ENCODE measurements around the gene CDK8. TPM values are rescaled to one million over a fixed set of nuclear protein-coding genes. Genes with fewer than 3 reads are reported as not detected.

Gene CDK8
- total RNA-seq, 1 experiment from 2014 or later = 35.1 TPM

DNA sequence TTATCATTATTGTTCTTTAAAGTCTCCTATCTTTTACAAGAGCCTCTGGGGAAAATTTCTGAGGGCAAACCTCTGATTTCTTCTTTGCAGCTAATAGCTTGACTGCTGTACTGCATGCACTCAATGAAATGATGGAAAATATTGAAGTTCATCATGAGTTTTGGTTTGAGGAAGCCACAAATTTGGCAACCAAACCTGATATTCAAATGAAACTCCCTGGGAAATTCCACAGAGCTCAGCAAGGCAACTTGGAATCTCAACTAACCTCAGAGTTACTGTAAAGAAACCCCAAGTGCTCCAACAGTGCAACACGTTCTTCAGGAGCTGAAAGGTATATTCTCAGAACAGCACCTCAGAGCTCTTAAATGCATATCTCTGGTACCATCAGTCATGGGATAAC is 17.6 kb upstream of the CDK8 start:
- Mint-ChIP-seq H3K27me3 (ENCODE audit: insufficient read depth, unreplicated experiment) (no peaks in the 10 kb centered on the region), H3K27ac (ENCODE audit: unreplicated experiment) (no peak overlapping the region), H3K9me3 (ENCODE audit: unreplicated experiment) (no peaks in the 10 kb centered on the region), H3K4me1 (ENCODE audit: low read depth, unreplicated experiment) (no peaks in the 10 kb centered on the region), H3K36me3 (ENCODE audit: insufficient read depth, unreplicated experiment) (no peaks in the 10 kb centered on the region), H3K4me3 (ENCODE audit: unreplicated experiment) (no peak overlapping the region)
- no peak overlapping the region for H3K4me3 ChIP-seq (ENCODE audit: low read depth, low read length)
- ChIA-PET CTCF (no interaction called here), POLR2A (no interaction called here)
- H3K4me1 ChIP-seq = no peaks in the 10 kb centered on the region
- no peak for TF ChIP-seq CTCF (IDR thresholded peaks at IDR 0.05; ENCODE audit: insufficient read depth in 1 of 2, low read depth in 1 of 2, low read length in 1 of 2, severe bottlenecking in 1 of 2, unreplicated experiment in 1 of 2)
- H3K36me3 ChIP-seq (ENCODE audit: control insufficient read depth, insufficient read depth, low read length) = no peaks in the 10 kb centered on the region
- no peaks in the 10 kb centered on the region for H3K27me3 ChIP-seq (replicated peaks; ENCODE audit: control insufficient read depth, insufficient read depth, low read length)
- intact Hi-C loops (cut with micrococcal nuclease; ENCODE audit: unreplicated experiment) = no loop called here
- no peak for DNase-seq
- no peaks in the 10 kb centered on the region for H3K9me3 ChIP-seq
- BruUV-seq (replicated peaks) = no TSS peak

GRCh38 chr13:26246154-26246553 is 7.8 kb upstream of the CDK8 start:
- H3K27ac Mint-ChIP-seq (ENCODE audit: unreplicated experiment) = no peak overlapping the region
- no TSS peak for BruUV-seq (replicated peaks)
- peaks cover 5% of the 10 kb centered on the region; the same call in 1 of the 2 replicates for H3K4me1 ChIP-seq
- no peaks in the 10 kb centered on the region for H3K36me3 ChIP-seq (ENCODE audit: control insufficient read depth, insufficient read depth, low read length)
- no peaks in the 10 kb centered on the region for H3K27me3 ChIP-seq (replicated peaks; ENCODE audit: control insufficient read depth, insufficient read depth, low read length)
- TF ChIP-seq CTCF (IDR thresholded peaks at IDR 0.05; ENCODE audit: insufficient read depth in 1 of 2, low read depth in 1 of 2, low read length in 1 of 2, severe bottlenecking in 1 of 2, unreplicated experiment in 1 of 2) = no peak
- CTCF ChIA-PET = no interaction called here
- no peaks in the 10 kb centered on the region for H3K36me3 Mint-ChIP-seq (ENCODE audit: insufficient read depth, unreplicated experiment)
- intact Hi-C loops (cut with micrococcal nuclease; ENCODE audit: unreplicated experiment) = no loop called here
- no peaks in the 10 kb centered on the region for H3K4me1 Mint-ChIP-seq (ENCODE audit: low read depth, unreplicated experiment)
- no peak overlapping the region for H3K4me3 Mint-ChIP-seq (ENCODE audit: unreplicated experiment)
- no peaks in the 10 kb centered on the region for H3K27me3 Mint-ChIP-seq (ENCODE audit: insufficient read depth, unreplicated experiment)
- POLR2A ChIA-PET = no interaction called here
- no peaks in the 10 kb centered on the region for H3K9me3 Mint-ChIP-seq (ENCODE audit: unreplicated experiment)
- no peak overlapping the region for H3K4me3 ChIP-seq (ENCODE audit: low read depth, low read length)
- no peak for DNase-seq
- peaks cover 8% of the 10 kb centered on the region for H3K9me3 ChIP-seq

- BruUV-seq (replicated peaks) = no TSS peak
- Histone ChIP-seq H3K4me3 (ENCODE audit: low read depth, low read length) (no peak overlapping the region), H3K4me1 (peaks cover 5% of the 10 kb centered on the region; the same call in 1 of the 2 replicates), H3K27me3 (replicated peaks; ENCODE audit: control insufficient read depth, insufficient read depth, low read length) (no peaks in the 10 kb centered on the region), H3K9me3 (peaks cover 8% of the 10 kb centered on the region), H3K36me3 (ENCODE audit: control insufficient read depth, insufficient read depth, low read length) (no peaks in the 10 kb centered on the region)
- ChIA-PET POLR2A (no interaction called here), CTCF (no interaction called here)
- no peak overlapping the region for H3K27ac Mint-ChIP-seq (ENCODE audit: unreplicated experiment)
- H3K4me3 Mint-ChIP-seq (ENCODE audit: unreplicated experiment) = no peak overlapping the region
- no peak for TF ChIP-seq CTCF (IDR thresholded peaks at IDR 0.05; ENCODE audit: insufficient read depth in 1 of 2, low read depth in 1 of 2, low read length in 1 of 2, severe bottlenecking in 1 of 2, unreplicated experiment in 1 of 2)
- no peaks in the 10 kb centered on the region for H3K4me1 Mint-ChIP-seq (ENCODE audit: low read depth, unreplicated experiment)
- H3K9me3 Mint-ChIP-seq (ENCODE audit: unreplicated experiment) = no peaks in the 10 kb centered on the region
- H3K27me3 Mint-ChIP-seq (ENCODE audit: insufficient read depth, unreplicated experiment) = no peaks in the 10 kb centered on the region
- intact Hi-C loops (cut with micrococcal nuclease; ENCODE audit: unreplicated experiment) = no loop called here
- DNase-seq = no peak
- H3K36me3 Mint-ChIP-seq (ENCODE audit: insufficient read depth, unreplicated experiment) = no peaks in the 10 kb centered on the region
Measured at GRCh38 chr13:26247011-26247410, 6.9 kb upstream of the CDK8 start.
